IgD-negative memory B cell (primary cell): ENCODE data around the gene TUBA1A. TPM values are rescaled to one million over a fixed set of nuclear protein-coding genes. Genes with fewer than 3 reads are reported as not detected.
A peak's percentile ranks its signal among the peaks of the same experiment; 100 is the strongest.
"Not testable (repeated sequence)": the region's sequence is repeated elsewhere in the genome, so short reads cannot be mapped to it uniquely, and the experiment has no call there.

ENCODE experiments used
- H3K27ac Mint-ChIP-seq, 3 donors: one replicate each; pipeline ENCODE4 v1.8.0; 2020 to 2022; ENCODE audit warnings: mild to moderate bottlenecking in 3 of 3, mixed read lengths in 3 of 3, moderate library complexity in 1 of 3
- H3K27me3 Mint-ChIP-seq: one replicate; pipeline ENCODE4 v1.8.0; 2021; ENCODE audit warnings: mixed read lengths
- H3K36me3 Mint-ChIP-seq: one replicate; pipeline ENCODE4 v1.8.0; 2020; ENCODE audit warnings: mild to moderate bottlenecking, mixed read lengths
- H3K4me1 Mint-ChIP-seq, 3 donors: one replicate each; pipeline ENCODE4 v1.8.0; 2020 to 2022; ENCODE audit warnings: mixed read lengths in 3 of 3, mild to moderate bottlenecking in 1 of 3
- H3K4me3 Mint-ChIP-seq, 4 donors: one replicate each; pipeline ENCODE4 v1.8.0; 2020 to 2022; ENCODE audit warnings: mild to moderate bottlenecking in 4 of 4, mixed read lengths in 4 of 4, moderate library complexity in 3 of 4
- H3K9me3 Mint-ChIP-seq, 3 donors: one replicate each; pipeline ENCODE4 v1.8.0; 2020 to 2021; ENCODE audit warnings: mixed read lengths in 3 of 3, mild to moderate bottlenecking in 1 of 3
- polyA plus RNA-seq: library from polyadenylated mRNA; unstranded; fragments of 300-500 nt; fragmentation: Illumina TruSeq; gene quantifications from one replicate; pipeline ENCODE4 v1.2.3, GENCODE V29; 2021

TUBA1A gene
- polyA plus RNA-seq, 1 donor from 2014 or later: 286 TPM

DNA sequence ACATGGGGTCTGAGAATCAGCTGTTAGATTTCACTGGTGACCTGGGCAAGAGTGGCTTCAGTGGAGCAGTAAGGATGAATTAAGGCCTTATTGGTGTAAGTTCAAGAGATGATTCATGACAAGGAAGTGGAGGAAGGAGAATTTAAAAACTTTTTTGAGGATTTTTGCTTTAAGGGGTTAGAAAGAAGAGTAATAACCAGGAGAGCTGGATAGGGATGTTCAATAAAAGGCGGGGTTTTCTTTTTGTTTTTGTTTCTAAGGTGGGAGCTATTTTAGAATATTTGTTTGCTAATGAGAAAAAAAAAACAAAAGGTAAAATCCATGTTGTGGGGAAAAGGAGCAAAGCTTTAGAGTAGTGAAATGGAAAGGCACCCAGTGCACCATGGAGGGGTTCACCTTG is 42.5 kb downstream of the TUBA1A start:
- peaks cover 4 to 7% (median 4%) of the 10 kb centered on the region in 3 donors for H3K4me1 Mint-ChIP-seq
- H3K27me3 Mint-ChIP-seq: no peaks in the 10 kb centered on the region
- no peak overlapping the region for H3K27ac Mint-ChIP-seq
- no peak overlapping the region for H3K4me3 Mint-ChIP-seq
- H3K36me3 Mint-ChIP-seq: peaks cover 9% of the 10 kb centered on the region
- H3K9me3 Mint-ChIP-seq: no peaks in the 10 kb centered on the region

DNA sequence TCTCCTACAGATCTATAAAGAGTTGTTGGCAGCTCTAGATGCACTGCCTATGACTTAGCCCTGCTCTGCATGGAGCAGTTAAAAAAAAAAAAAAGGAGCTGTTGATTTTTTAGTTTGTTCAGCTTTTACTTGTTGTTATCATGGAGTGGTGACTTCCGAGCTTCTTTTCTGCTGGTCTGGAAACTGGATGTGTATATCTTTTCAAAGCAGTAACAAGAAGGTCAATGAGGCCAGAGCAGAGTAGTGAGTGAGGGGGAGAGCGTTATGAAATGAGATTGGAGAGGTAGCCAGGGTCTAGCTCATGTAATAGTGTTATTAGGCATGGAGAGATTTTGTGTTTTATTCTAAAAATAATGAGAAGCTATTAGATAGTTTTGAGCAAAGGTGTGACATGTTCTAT is 44.5 kb downstream of the TUBA1A start:
- Mint-ChIP-seq H3K9me3 (no peaks in the 10 kb centered on the region), H3K4me3 (no peak overlapping the region), H3K27me3 (no peaks in the 10 kb centered on the region), H3K36me3 (peaks cover 11% of the 10 kb centered on the region), H3K4me1 (peaks cover 0 to 4% (median 4%) of the 10 kb centered on the region in 3 donors), H3K27ac (no peak overlapping the region)

DNA sequence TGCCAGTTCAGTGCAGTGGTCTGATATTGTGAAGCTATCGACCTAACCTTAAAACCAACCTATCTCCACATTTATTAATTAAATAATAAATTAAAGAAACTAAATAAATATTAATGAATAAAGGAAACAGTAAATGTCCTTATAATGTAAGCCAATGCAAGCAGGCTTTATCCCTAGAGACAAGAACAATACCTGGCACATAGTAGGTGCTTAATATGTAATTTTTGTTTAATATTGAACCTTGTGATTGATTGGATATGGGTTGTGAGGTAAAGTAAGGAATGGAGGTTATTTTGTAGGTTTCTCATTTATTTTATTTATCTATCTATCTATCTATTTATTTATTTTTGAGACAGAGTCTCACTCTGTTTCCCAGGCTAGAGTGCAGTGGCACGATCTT is 49.9 kb downstream of the TUBA1A start:
- H3K27me3 Mint-ChIP-seq: no peaks in the 10 kb centered on the region
- H3K36me3 Mint-ChIP-seq: peaks cover 4% of the 10 kb centered on the region
- H3K9me3 Mint-ChIP-seq: no peaks in the 10 kb centered on the region
- peaks cover 5 to 8% (median 8%) of the 10 kb centered on the region in 3 donors for H3K4me1 Mint-ChIP-seq
- H3K4me3 Mint-ChIP-seq: no peak overlapping the region
- H3K27ac Mint-ChIP-seq: no peak overlapping the region

DNA sequence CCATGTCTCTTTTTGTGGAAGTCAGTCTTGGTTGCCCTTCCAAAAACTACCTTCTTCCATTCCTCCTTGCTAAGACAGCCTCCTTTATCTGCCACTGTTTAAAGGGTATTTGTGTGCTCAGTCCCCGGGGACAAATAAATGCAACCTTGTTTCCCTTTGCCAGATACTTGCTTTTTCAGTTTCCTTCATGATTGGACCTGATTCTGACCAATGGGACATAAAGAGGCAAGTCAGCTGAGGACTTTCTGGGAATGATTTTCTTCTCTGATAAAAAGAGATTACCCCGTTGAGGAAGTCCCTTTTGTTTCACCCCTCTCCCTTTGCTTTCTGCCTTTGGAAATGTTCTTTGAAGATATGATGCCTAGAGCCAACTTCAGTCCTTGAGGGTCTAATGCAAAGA is 50.3 kb downstream of the TUBA1A start:
- peaks cover 4% of the 10 kb centered on the region for H3K36me3 Mint-ChIP-seq
- H3K9me3 Mint-ChIP-seq: no peaks in the 10 kb centered on the region
- H3K4me3 Mint-ChIP-seq: peak overlapping the region in 1 of 4 donors; percentile 11
- H3K4me1 Mint-ChIP-seq: peaks cover 6 to 13% (median 12%) of the 10 kb centered on the region in 3 donors
- H3K27ac Mint-ChIP-seq: no peak overlapping the region
- H3K27me3 Mint-ChIP-seq: no peaks in the 10 kb centered on the region

DNA sequence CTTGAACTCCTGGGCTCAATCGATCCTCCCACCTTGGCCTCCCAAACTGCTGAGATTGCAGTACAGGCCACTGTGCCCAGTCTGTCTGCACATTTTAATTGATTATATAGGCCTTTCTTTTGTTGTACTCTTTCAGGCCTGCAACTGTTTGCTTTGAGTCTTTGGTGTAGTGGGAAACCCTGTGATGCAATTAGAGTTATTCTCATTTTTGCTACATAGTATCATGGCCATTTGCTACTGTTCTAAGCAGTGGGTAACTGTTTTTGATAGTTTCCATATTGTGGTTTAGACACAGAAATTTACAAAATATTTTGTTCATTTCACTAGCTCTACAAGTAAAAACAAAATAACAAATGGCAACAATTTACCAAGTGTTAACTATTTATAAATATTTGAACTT is 51.4 kb downstream of the TUBA1A start:
- Mint-ChIP-seq H3K27me3 (no peaks in the 10 kb centered on the region), H3K4me3 (no peak overlapping the region), H3K9me3 (no peaks in the 10 kb centered on the region), H3K27ac (no peak overlapping the region), H3K36me3 (peaks cover 4% of the 10 kb centered on the region), H3K4me1 (peaks cover 14 to 20% (median 19%) of the 10 kb centered on the region in 3 donors)

DNA sequence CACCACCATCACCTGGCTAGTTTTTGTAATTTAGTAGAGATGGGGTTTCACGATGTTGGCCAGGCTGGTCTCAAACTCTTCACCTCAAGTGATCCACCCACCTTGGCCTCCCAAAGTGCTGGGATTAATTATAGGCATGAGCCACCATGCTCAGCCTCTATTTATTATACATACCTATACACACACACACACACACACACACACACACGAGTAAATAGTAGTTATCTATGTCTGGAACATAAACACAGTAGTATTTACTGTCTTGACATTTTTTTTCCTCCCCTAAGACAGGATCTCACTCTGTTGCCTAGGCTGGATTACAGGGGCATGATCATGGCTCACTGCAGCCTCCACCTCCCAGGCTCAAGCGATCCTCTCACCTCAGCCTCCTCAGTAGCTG is 51.9 kb downstream of the TUBA1A start:
- H3K4me3 Mint-ChIP-seq, H3K27me3 Mint-ChIP-seq, H3K36me3 Mint-ChIP-seq, H3K27ac Mint-ChIP-seq, H3K9me3 Mint-ChIP-seq: not testable (repeated sequence)
- peaks cover 17 to 25% (median 23%) of the 10 kb centered on the region in 3 donors for H3K4me1 Mint-ChIP-seq

Other genes starting within 250 kb of the TUBA1A start
- 20.2 TPM for gene ARF3, start 231.6 kb downstream of the TUBA1A start, polyA plus RNA-seq
- not detected for gene WNT10B, start 217.3 kb downstream of the TUBA1A start, polyA plus RNA-seq
- 0.19 TPM for gene WNT1, start 210.8 kb downstream of the TUBA1A start, polyA plus RNA-seq
- gene DDN, start 189.7 kb downstream of the TUBA1A start, polyA plus RNA-seq: not detected
- gene PRKAG1, start 170.3 kb downstream of the TUBA1A start, polyA plus RNA-seq: 45.6 TPM
- 19.7 TPM for gene KMT2D, start 128.3 kb downstream of the TUBA1A start, polyA plus RNA-seq
- 3.2 TPM for gene RHEBL1, start 119.1 kb downstream of the TUBA1A start, polyA plus RNA-seq
- not detected for gene DHH, start 94.3 kb downstream of the TUBA1A start, polyA plus RNA-seq
- gene LMBR1L, start 78.2 kb downstream of the TUBA1A start, polyA plus RNA-seq: 37.3 TPM
- 396 TPM for gene TUBA1B, start 57.7 kb downstream of the TUBA1A start, polyA plus RNA-seq
- 41.4 TPM for gene TUBA1C, start 76.0 kb upstream of the TUBA1A start, polyA plus RNA-seq
- not detected for gene PRPH, start 106.1 kb upstream of the TUBA1A start, polyA plus RNA-seq
- gene TROAP, start 134.2 kb upstream of the TUBA1A start, polyA plus RNA-seq: not detected
- not detected for gene C1QL4, start 148.1 kb upstream of the TUBA1A start, polyA plus RNA-seq
- not detected for gene DNAJC22, start 157.8 kb upstream of the TUBA1A start, polyA plus RNA-seq
- gene SPATS2, start 178.4 kb upstream of the TUBA1A start, polyA plus RNA-seq: 19.3 TPM